MM.1S (cell line): Measurements from ENCODE around the gene RBM47.
A peak's percentile ranks its signal among the peaks of the same experiment; 100 is the strongest.
"Not testable (repeated sequence)": the region's sequence is repeated elsewhere in the genome, so short reads cannot be mapped to it uniquely, and the experiment has no call there.

ENCODE experiments used
- DNase-seq: peaks from one replicate; pipeline ENCODE4 v3.0.0-alpha.2; 2015
- H2AFZ ChIP-seq: fragments of 300-600 bp; sonication (generic); 2 replicates; pipeline ENCODE4 v1.6.0; 2016; ENCODE audit warnings: antibody characterized with exemption, low read length
- H3F3A ChIP-seq: fragments of 300-600 bp; sonication (generic); 2 replicates; pipeline ENCODE4 v1.6.1; 2016; ENCODE audit warnings: mild to moderate bottlenecking, antibody characterized with exemption, low read length, moderate library complexity, mixed read lengths; ENCODE audit not compliant: insufficient read depth
- H3K27ac ChIP-seq: fragments of 300-600 bp; sonication (generic); 2 replicates; pipeline ENCODE4 v1.5.1; 2016; ENCODE audit warnings: mild to moderate bottlenecking, low read length
- H3K27me3 ChIP-seq: fragments of 300-600 bp; sonication (generic); replicated peaks from 2 replicates; pipeline ENCODE4 v1.6.0; 2016; ENCODE audit warnings: low read length; ENCODE audit not compliant: insufficient read depth
- H3K36me3 ChIP-seq: fragments of 300-600 bp; sonication (generic); replicated peaks from 2 replicates; pipeline ENCODE4 v1.6.1; 2016; ENCODE audit warnings: mild to moderate bottlenecking, low read length, mixed read lengths; ENCODE audit not compliant: insufficient read depth
- H3K4me1 ChIP-seq: fragments of 300-600 bp; sonication (generic); 2 replicates; pipeline ENCODE4 v1.6.1; 2016; ENCODE audit warnings: low read length, mixed read lengths
- H3K4me2 ChIP-seq: fragments of 300-600 bp; sonication (generic); 2 replicates; pipeline ENCODE4 v1.6.0; 2016; ENCODE audit warnings: low read depth, low read length
- H3K4me3 ChIP-seq: fragments of 300-600 bp; sonication (generic); 2 replicates; pipeline ENCODE4 v1.5.1; 2016; ENCODE audit warnings: low read length, mixed read lengths
- H3K79me2 ChIP-seq: fragments of 300-600 bp; sonication (generic); 2 replicates; pipeline ENCODE4 v1.6.1; 2016; ENCODE audit warnings: mixed run types, low read length, mixed read lengths
- H3K9ac ChIP-seq: fragments of 300-600 bp; sonication (generic); 2 replicates; pipeline ENCODE4 v1.6.1; 2016; ENCODE audit warnings: low read length, mixed read lengths
- H3K9me2 ChIP-seq: fragments of 300-600 bp; sonication (generic); replicated peaks from 2 replicates; pipeline ENCODE4 v1.6.1; 2016; ENCODE audit warnings: mild to moderate bottlenecking, low read length, mixed read lengths; ENCODE audit not compliant: insufficient read depth
- H3K9me3 ChIP-seq: fragments of 300-600 bp; sonication (generic); replicated peaks from 2 replicates; pipeline ENCODE4 v1.6.1; 2016; ENCODE audit warnings: mild to moderate bottlenecking, low read length, mixed read lengths; ENCODE audit not compliant: insufficient read depth
- H4K20me1 ChIP-seq: fragments of 300-600 bp; sonication (generic); 2 replicates; pipeline ENCODE4 v1.6.1; 2016; ENCODE audit warnings: mild to moderate bottlenecking, low read length, moderate library complexity, mixed read lengths; ENCODE audit not compliant: insufficient read depth
- CTCF ChIP-seq: fragments of 300-600 bp; sonication (generic); IDR thresholded peaks from 2 replicates; pipeline ENCODE4 v1.5.1; 2016; ENCODE audit warnings: antibody characterized with exemption, low read length, mixed read lengths
- EZH2 ChIP-seq: fragments of 300-600 bp; sonication (generic); optimal IDR thresholded peaks from 2 replicates; pipeline ENCODE3; 2017; ENCODE audit warnings: low read depth, mild to moderate bottlenecking, antibody characterized with exemption, low read length, mixed read lengths
- EZH2phosphoT487 ChIP-seq: fragments of 300-600 bp; sonication (generic); IDR thresholded peaks from 2 replicates; pipeline ENCODE4 v1.6.1; 2018; ENCODE audit warnings: antibody characterized with exemption, low read length

The RBM47 gene

GRCh38 chr4:40437741-40438383 is 191.8 kb downstream of the RBM47 start:
- peaks cover 36% of the 10 kb centered on the region for H3K79me2 ChIP-seq
- no peaks in the 10 kb centered on the region; the same call in 1 of the 2 replicates for H3K36me3 ChIP-seq
- 0 out of 2 replicates have a peak, but pooled peaks cover 3% of the 10 kb centered on the region for H4K20me1 ChIP-seq
- no peak overlapping the region for H3K27ac ChIP-seq
- no peak for DNase-seq
- no peak overlapping the region for H2AFZ ChIP-seq
- peaks cover 18% of the 10 kb centered on the region for H3F3A ChIP-seq
- no peak overlapping the region for H3K9ac ChIP-seq
- H3K4me2 ChIP-seq = no peak overlapping the region
- H3K9me3 ChIP-seq = no peaks in the 10 kb centered on the region
- no peak overlapping the region for H3K4me3 ChIP-seq
- H3K9me2 ChIP-seq = no peaks in the 10 kb centered on the region
- peaks cover 29% of the 10 kb centered on the region for H3K4me1 ChIP-seq
- no peaks in the 10 kb centered on the region for H3K27me3 ChIP-seq
- TF ChIP-seq CTCF (no peak), EZH2phosphoT487 (no peak), EZH2 (no peak)

DNA sequence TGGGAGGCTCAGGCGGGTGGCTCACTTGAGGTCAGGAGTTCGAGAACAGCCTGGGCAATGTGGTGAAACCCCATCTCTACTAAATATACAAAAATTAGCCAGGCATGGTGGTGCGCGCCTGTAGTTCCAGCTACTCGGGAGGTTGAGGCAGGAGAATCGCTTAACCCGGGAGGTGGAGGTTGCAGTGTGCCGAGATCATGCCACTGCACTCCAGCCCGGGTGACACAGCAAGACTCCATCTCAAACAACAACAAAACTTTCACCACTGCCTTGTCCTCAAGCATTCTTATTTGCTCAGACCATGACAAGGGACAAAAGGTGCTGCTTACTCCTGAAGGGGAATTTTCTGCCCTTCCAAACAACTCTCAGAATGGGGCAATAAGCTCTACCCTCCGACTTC is 194.4 kb downstream of the RBM47 start:
- H3K9me2 ChIP-seq, H3K9me3 ChIP-seq, H3K9ac ChIP-seq, H3K27ac ChIP-seq, H3K4me3 ChIP-seq, H3K27me3 ChIP-seq, H3K4me2 ChIP-seq, H2AFZ ChIP-seq, H3K36me3 ChIP-seq, H4K20me1 ChIP-seq, DNase-seq: not testable (repeated sequence)
- peaks cover 20% of the 10 kb centered on the region for H3K4me1 ChIP-seq
- peaks cover 28% of the 10 kb centered on the region for H3K79me2 ChIP-seq
- H3F3A ChIP-seq = peaks cover 22% of the 10 kb centered on the region

DNA sequence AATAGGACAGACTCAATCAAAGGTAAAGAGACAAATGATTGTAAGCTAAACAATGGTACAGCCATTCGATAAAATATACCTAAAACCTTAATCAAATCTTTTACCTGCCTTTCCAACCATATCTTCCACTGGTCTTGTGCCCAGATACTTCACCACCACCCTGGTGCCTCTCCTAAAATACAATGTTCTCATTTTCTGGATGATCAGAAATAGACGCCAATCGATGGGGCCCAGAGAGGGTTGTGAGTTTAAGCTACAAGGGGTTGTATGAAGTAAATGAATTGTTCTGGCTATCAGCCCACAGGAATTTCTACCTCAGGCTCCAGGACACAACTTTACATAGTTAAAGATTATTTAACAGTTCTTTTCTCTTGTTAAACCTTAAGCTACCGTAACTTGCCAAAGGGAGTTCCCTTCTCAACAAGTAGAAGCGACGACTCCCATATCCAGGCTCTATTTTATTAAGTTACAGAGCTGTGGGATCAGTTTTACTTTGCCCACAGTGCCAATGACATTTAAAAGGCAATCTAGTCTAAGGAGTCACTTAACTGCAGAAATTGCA is 195.5 kb downstream of the RBM47 start:
- no peak overlapping the region for H3K9ac ChIP-seq
- no peak overlapping the region for H2AFZ ChIP-seq
- H4K20me1 ChIP-seq = 0 out of 2 replicates have a peak, but pooled peaks cover 3% of the 10 kb centered on the region
- DNase-seq = no peak
- H3K36me3 ChIP-seq = peaks cover 8% of the 10 kb centered on the region
- peaks cover 20% of the 10 kb centered on the region for H3K4me1 ChIP-seq
- peaks cover 27% of the 10 kb centered on the region for H3K79me2 ChIP-seq
- H3K9me2 ChIP-seq = no peaks in the 10 kb centered on the region
- peaks cover 22% of the 10 kb centered on the region for H3F3A ChIP-seq
- no peak overlapping the region; the same call in 1 of the 2 replicates for H3K27ac ChIP-seq
- no peak for TF ChIP-seq CTCF
- TF ChIP-seq EZH2phosphoT487 = no peak
- no peak for TF ChIP-seq EZH2
- no peaks in the 10 kb centered on the region for H3K27me3 ChIP-seq
- H3K4me3 ChIP-seq = no peak overlapping the region
- H3K9me3 ChIP-seq = no peaks in the 10 kb centered on the region
- peak overlapping the region; percentile 54; the same call in 1 of the 2 replicates for H3K4me2 ChIP-seq

DNA sequence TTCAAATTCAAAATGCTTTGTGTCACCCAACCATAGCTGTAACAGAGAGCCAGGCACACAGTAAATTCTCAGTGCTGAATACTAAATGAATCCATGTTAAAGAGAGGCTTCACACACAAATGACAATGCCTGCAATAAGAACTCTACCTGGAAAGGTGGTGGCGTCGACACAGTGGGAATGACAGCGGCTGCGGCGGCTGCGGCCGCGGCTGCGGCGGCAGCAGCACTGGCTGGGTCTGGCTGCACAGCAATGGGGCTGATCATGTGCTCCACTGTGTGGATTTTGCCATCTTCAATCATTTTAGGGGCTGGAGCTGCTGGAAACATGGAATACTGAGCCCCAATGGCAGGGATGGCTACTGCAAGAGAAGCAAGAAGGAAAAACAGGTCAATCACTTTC is 197.2 kb downstream of the RBM47 start:
- H3K9me3 ChIP-seq = no peaks in the 10 kb centered on the region
- peaks cover 8% of the 10 kb centered on the region for H3K36me3 ChIP-seq
- no peaks in the 10 kb centered on the region for H3K27me3 ChIP-seq
- H3K27ac ChIP-seq = no peak overlapping the region
- peaks cover 15% of the 10 kb centered on the region for H3K79me2 ChIP-seq
- no peak overlapping the region for H3K4me3 ChIP-seq
- 0 out of 2 replicates have a peak, but pooled peaks cover 3% of the 10 kb centered on the region for H4K20me1 ChIP-seq
- H2AFZ ChIP-seq = no peak overlapping the region
- H3K9me2 ChIP-seq = no peaks in the 10 kb centered on the region
- H3F3A ChIP-seq = peaks cover 22% of the 10 kb centered on the region
- peaks cover 20% of the 10 kb centered on the region for H3K4me1 ChIP-seq
- no peak for TF ChIP-seq CTCF
- TF ChIP-seq EZH2phosphoT487 = no peak
- TF ChIP-seq EZH2 = no peak
- H3K9ac ChIP-seq = no peak overlapping the region
- no peak for DNase-seq
- H3K4me2 ChIP-seq = no peak overlapping the region

GRCh38 chr4:40427871-40428270 is 201.8 kb downstream of the RBM47 start:
- DNase-seq, H3K9me3 ChIP-seq, H3K4me2 ChIP-seq: not testable (repeated sequence)

More at GRCh38 chr4:40427871-40428270, 201.8 kb downstream of the RBM47 start:
- H3K27ac ChIP-seq, H3K9ac ChIP-seq, H3K79me2 ChIP-seq, H2AFZ ChIP-seq, H3K4me3 ChIP-seq, H3K4me1 ChIP-seq, H3K9me2 ChIP-seq, H3F3A ChIP-seq, H3K27me3 ChIP-seq, H4K20me1 ChIP-seq: not testable (repeated sequence)
- peaks cover 11% of the 10 kb centered on the region for H3K36me3 ChIP-seq
